Mononuclear cell (primary cell): Measurements from ENCODE around the gene HSPA1L. TPM values are rescaled to one million over a fixed set of nuclear protein-coding genes. Genes with fewer than 3 reads are reported as not detected.

ENCODE experiments used
- H3K27me3 ChIP-seq: 2 replicates; pipeline ENCODE4 v1.6.0; 2011; ENCODE audit warnings: low read length, control low read depth; ENCODE audit not compliant: insufficient read depth
- H3K4me1 ChIP-seq: 2 replicates; pipeline ENCODE4 v1.5.1; 2011; ENCODE audit warnings: mild to moderate bottlenecking, low read length, control low read depth; ENCODE audit not compliant: insufficient read depth
- H3K4me3 ChIP-seq: 2 replicates; pipeline ENCODE4 v1.5.1; 2011; ENCODE audit warnings: mild to moderate bottlenecking, low read length, moderate library complexity
- H3K9me3 ChIP-seq: 2 replicates; pipeline ENCODE4 v1.5.1; 2011; ENCODE audit warnings: low read depth, mild to moderate bottlenecking, control low read depth, low read length
- total RNA-seq: library from RNA; depleted of rRNA; stranded (reverse); fragments of >200 nt; gene quantifications from one replicate; pipeline ENCODE4 v1.2.3, GENCODE V29; 2012

Gene HSPA1L
- total RNA-seq, 1 donor, result 2.7 TPM

DNA sequence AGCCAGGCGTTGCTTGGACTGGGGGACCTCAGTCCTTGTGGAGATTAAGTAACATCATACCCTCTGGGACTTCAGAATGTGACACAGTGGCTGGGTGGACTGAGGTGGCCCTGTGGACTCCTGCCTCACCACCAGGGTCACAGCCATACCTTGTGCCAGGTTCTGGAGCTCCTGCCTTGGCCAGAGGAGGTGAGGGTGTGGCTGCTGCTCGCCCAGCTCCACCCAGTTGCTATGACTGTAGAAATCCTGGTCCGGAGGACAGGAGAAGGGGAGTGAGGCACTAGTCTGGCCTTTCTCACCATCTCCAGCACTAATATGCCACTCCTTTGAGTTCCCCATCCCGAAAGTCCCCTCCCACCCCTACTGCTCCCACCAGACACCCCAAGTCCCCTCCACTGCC is 39.9 kb downstream of the HSPA1L start:
- Histone ChIP-seq H3K9me3 (no peaks in the 10 kb centered on the region), H3K4me1 (peaks cover 32% of the 10 kb centered on the region), H3K4me3 (no peak overlapping the region), H3K27me3 (no peaks in the 10 kb centered on the region)

DNA sequence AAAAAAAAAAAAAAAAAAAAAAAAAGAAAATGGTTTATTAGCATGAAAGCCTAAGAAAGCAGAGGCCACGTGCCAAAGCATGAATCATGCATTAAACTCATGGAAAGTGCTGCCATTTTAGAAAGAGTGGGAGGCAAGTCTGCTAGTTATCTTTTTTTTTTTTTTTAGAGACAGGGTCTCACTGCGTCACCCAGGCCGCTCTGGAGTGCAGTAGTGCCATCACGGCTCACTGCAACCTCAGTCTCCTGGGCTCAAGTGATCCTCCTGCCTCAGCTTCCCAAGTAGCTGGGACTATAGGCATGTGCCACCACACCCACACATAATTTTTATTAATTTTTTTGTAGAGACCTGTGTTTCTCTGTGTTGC is 43.1 kb downstream of the HSPA1L start:
- peaks cover 46% of the 10 kb centered on the region for H3K4me1 ChIP-seq

GRCh38 chr6:31770860-31771259 is 44.2 kb downstream of the HSPA1L start:
- peaks cover 35% of the 10 kb centered on the region for H3K4me1 ChIP-seq
- no peaks in the 10 kb centered on the region for H3K27me3 ChIP-seq
- no peak overlapping the region for H3K4me3 ChIP-seq
- H3K9me3 ChIP-seq, result no peaks in the 10 kb centered on the region

More for the DNA sequence above, 43.1 kb downstream of the HSPA1L start:
- Histone ChIP-seq H3K27me3 (no peaks in the 10 kb centered on the region), H3K9me3 (no peaks in the 10 kb centered on the region), H3K4me3 (no peak overlapping the region)

- Histone ChIP-seq H3K4me1 (peaks cover 35% of the 10 kb centered on the region), H3K9me3 (no peaks in the 10 kb centered on the region), H3K27me3 (no peaks in the 10 kb centered on the region), H3K4me3 (no peak overlapping the region)
Measured at GRCh38 chr6:31769684-31770371, 45.3 kb downstream of the HSPA1L start.

GRCh38 chr6:31768363-31769257 is 46.5 kb downstream of the HSPA1L start:
- H3K27me3 ChIP-seq, result no peaks in the 10 kb centered on the region
- H3K9me3 ChIP-seq, result no peaks in the 10 kb centered on the region
- no peak overlapping the region for H3K4me3 ChIP-seq

DNA sequence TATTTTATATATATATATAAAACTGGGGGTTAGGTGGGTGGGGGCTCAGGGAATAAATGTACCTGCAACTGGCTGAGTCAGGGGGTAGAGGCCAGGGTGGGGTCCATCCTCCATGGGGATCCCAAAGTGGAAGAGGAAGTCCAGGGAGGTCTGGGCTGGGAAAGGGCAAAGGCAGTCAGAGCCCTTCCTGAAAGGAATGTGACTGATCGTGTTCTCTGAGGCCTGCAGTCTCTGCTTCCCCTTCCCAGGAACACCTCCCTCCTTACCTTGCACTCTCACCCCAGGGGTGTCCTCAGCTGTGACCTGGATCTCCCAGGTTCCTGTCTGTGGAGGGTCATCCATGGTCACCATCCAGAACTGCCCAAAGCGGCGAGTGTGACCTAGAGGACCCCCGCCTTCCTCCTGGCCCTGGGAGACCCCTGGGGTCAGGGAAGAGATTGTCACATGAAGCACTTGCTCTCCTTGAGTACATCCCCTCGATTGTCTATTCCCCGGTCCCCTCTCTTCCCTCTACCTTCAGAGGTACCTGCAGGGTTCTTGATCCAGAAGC is 47.9 kb downstream of the HSPA1L start:
- Histone ChIP-seq H3K9me3 (no peaks in the 10 kb centered on the region), H3K4me1 (peaks cover 22% of the 10 kb centered on the region), H3K4me3 (no peak overlapping the region), H3K27me3 (no peaks in the 10 kb centered on the region)

More at GRCh38 chr6:31768363-31769257, 46.5 kb downstream of the HSPA1L start:
- peaks cover 35% of the 10 kb centered on the region for H3K4me1 ChIP-seq

GRCh38 chr6:31765910-31766794 is 48.9 kb downstream of the HSPA1L start:
- Histone ChIP-seq H3K27me3 (no peaks in the 10 kb centered on the region), H3K4me3 (no peak overlapping the region), H3K4me1 (peaks cover 20% of the 10 kb centered on the region), H3K9me3 (no peaks in the 10 kb centered on the region)

DNA sequence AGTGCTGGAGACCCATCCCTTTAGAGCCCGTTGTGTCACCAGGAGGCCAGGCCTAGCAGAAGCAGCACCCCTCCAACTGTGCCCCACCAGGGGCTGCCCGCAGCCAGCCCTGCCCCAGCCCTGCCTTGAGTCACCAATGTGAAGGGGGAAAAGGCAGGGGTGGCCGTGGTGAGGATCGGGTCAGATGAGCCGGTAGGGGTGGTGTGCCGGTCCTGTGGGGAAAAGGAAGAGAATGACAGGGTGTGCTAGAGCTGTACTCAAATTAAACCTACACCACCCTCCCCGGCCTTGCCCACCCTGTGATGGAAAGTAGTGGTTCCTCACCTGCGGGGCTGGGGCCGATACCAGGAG is 49.5 kb downstream of the HSPA1L start:
- peaks cover 20% of the 10 kb centered on the region for H3K4me1 ChIP-seq
- no peaks in the 10 kb centered on the region for H3K27me3 ChIP-seq
- no peaks in the 10 kb centered on the region for H3K9me3 ChIP-seq
- H3K4me3 ChIP-seq, result no peak overlapping the region

DNA sequence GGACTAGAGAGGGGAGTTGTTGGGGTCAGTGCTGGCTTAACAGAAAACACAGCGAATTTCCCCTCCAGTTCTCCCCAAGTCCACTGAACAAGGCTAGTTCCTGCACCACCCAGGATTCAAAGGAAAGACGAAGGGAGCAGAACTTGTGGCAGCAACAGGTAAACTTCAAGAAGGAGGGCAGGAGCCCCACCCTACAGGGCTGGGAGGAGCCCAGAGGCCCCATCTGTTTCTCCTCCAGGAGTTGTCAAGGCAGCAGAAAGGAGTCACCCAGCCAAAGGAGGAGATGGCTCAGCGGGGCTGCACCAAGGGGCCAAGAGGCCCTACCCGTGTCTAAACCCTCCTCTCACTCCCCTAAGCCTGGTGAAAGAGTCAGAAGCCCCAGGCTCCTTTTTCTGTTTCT is 50.9 kb downstream of the HSPA1L start:
- peaks cover 15% of the 10 kb centered on the region for H3K4me1 ChIP-seq
- H3K9me3 ChIP-seq, result no peaks in the 10 kb centered on the region
- no peaks in the 10 kb centered on the region for H3K27me3 ChIP-seq
- H3K4me3 ChIP-seq, result no peak overlapping the region

DNA sequence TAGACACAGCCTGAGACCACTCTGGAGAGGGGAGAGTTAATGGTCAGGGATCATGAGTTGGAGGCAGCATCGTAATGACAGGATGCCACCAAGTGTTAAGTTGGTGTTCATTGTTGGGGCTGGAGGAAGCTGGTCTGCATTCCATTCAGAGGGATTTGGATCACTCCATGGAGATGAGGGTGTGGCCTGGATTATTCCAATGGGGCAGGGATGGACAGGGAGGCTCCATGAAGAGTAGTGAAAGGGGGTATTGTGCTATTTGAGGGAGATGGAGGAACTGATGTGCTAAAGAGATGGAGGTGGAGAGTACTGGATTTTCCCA is 51.5 kb downstream of the HSPA1L start:
- no peak overlapping the region for H3K4me3 ChIP-seq
- H3K9me3 ChIP-seq, result no peaks in the 10 kb centered on the region
- peaks cover 9% of the 10 kb centered on the region for H3K4me1 ChIP-seq
- H3K27me3 ChIP-seq, result no peaks in the 10 kb centered on the region

DNA sequence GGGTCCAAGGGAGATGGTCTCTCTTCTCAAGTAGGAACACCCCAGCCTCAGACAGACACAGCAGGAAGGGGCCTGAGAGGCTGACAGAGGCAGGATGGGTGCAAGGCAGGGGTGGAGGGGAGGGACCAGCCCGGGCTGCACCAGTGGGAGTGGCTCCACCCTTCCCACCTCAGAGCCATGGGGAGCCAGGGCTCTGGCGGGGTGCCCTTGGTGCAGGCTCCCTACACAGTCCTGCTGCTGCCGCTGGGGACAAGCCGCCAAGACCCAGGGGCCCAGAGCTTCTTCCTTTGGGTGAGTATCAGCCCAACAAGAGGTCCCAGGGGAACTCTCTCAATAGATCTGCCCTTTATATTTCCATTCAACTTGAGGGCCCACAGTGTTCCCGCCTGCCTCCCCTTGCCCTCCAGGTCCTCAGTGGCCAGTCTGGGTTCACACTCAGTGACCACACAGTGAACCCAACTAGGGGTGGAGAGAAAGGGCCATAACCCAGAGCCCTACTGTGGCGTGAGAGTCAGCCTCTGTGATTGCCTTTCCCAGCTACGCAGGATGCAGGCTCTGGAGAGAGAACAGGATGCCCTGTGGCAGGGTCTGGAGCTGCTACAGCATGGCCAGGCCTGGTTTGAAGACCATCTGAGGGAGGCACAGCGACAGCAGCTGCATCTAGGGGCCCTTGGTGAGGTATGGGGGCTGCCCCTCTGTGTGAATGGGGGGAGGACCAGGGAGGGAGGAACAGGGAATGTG is 52.0 kb downstream of the HSPA1L start:
- Histone ChIP-seq H3K27me3 (no peaks in the 10 kb centered on the region), H3K4me3 (no peak overlapping the region), H3K9me3 (no peaks in the 10 kb centered on the region), H3K4me1 (peaks cover 3% of the 10 kb centered on the region)

GRCh38 chr6:31762356-31762755 is 52.7 kb downstream of the HSPA1L start, which contains the start of gene SAPCD1:
Gene SAPCD1, plus strand, starts transcription at chr6:31762656. Its CDS starts 399 bp downstream, at chr6:31763055.
- Histone ChIP-seq H3K4me3 (no peak within 1 kb of the TSS), H3K9me3 (no peaks in the 10 kb centered on the region), H3K4me1 (no peaks in the 10 kb centered on the region), H3K27me3 (no peaks in the 10 kb centered on the region)

GRCh38 chr6:31761343-31761742 is 53.7 kb downstream of the HSPA1L start:
- H3K4me3 ChIP-seq, result no peak overlapping the region
- no peaks in the 10 kb centered on the region for H3K9me3 ChIP-seq
- no peaks in the 10 kb centered on the region for H3K27me3 ChIP-seq
- H3K4me1 ChIP-seq, result no peaks in the 10 kb centered on the region

DNA sequence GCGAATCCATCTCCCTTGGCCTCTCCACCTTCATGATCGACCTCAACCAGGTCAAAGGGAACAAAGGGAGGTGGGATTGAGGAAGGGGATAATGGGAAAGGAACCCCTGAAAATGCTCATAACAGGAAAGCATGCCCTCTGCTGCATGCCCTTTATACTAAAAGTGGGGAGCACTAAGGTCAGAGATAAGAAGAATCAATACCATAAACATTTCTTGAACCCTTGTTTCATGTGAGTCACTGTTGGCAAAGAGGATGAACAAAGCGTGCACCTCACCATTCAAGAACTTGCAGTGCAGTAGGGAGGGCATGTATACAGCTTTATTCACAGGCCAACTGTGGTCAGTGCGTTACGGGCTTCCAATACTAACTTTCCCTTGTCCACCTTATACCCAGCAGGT is 54.3 kb downstream of the HSPA1L start:
- Histone ChIP-seq H3K4me3 (no peak overlapping the region), H3K4me1 (no peaks in the 10 kb centered on the region), H3K9me3 (no peaks in the 10 kb centered on the region), H3K27me3 (no peaks in the 10 kb centered on the region)
